K562 (cell line): ENCODE results near the gene PXDC1. TPM values are rescaled to one million over a fixed set of nuclear protein-coding genes. Genes with fewer than 3 reads are reported as not detected.
A peak's percentile ranks its signal among the peaks of the same experiment; 100 is the strongest.

Experiments
- ATAC-seq: fragments of 200-7000 bp; cut with Tn5 transposase; 3 replicates; pipeline ENCODE4 v1.9.1; 2020; ENCODE audit warnings: moderate library complexity
- BruUV-seq: library from RNA; stranded (reverse); fragments of 400-500 nt; replicated peaks from 2 replicates; lab custom pipeline; 2021; lab: Mats Ljungman, UMichigan
- CTCF ChIA-PET: fragments of 300-600 bp; formaldehyde crosslinking; extraction: SDS; loops from one replicate; lab custom pipeline; 2021; ENCODE audit warnings: low intra/inter-chr PET ratio; lab: Yijun Ruan, JAX
- POLR2A ChIA-PET: fragments of 300-600, 350-650 bp; sonication (Branson Sonifier 250); formaldehyde crosslinking; extraction: SDS; loops from one replicate; lab custom pipeline; 2021; ENCODE audit warnings: antibody characterized with exemption, inconsistent platforms; lab: Yijun Ruan, JAX
- DNase-seq, 4 experiments: peaks; one replicate each; pipeline versions ENCODE4 v3.0.0 to v3.0.0-alpha.2; 2011 to 2018; ENCODE audit warnings: low spot score in 3 of 4, mixed read lengths in 3 of 4; ENCODE audit errors: extremely low read depth in 1 of 4
- FAIRE-seq: peaks from 2 replicates; lab custom pipeline; 2011; peaks lifted over from hg19 to GRCh38; lab: Jason Lieb, UNC
- H2AFZ ChIP-seq: 2 replicates; pipeline ENCODE4 v1.6.0; 2011; ENCODE audit warnings: low read depth, low read length, control low read depth, inconsistent platforms
- H3K27ac ChIP-seq: fragments of 200-600 bp; 3 replicates; pipeline ENCODE4 v1.8.0; 2011; ENCODE audit warnings: low read depth, mild to moderate bottlenecking, control low read depth, inconsistent platforms, low read length, moderate library complexity, mixed read lengths; ENCODE audit errors: extremely low read depth
- H3K27me3 ChIP-seq, 2 experiments: fragments of 300-600 bp in 1 of 2; 2 replicates in 1 of 2; 3 replicates in 1 of 2; pipeline versions ENCODE4 v1.6.0 to v1.8.0; 2011; ENCODE audit warnings: inconsistent platforms in 2 of 2, low read length in 2 of 2, mild to moderate bottlenecking in 1 of 2, mixed read lengths in 1 of 2, moderate library complexity in 1 of 2; ENCODE audit not compliant: control insufficient read depth in 2 of 2, insufficient read depth in 2 of 2
- H3K36me3 ChIP-seq: fragments of 300-600 bp; 3 replicates; pipeline ENCODE4 v1.8.0; 2011; ENCODE audit warnings: mild to moderate bottlenecking, low read length, inconsistent platforms; ENCODE audit not compliant: control insufficient read depth, insufficient read depth
- H3K4me1 ChIP-seq, 2 experiments: fragments of 200-600 bp in 1 of 2; replicated peaks in 1 of 2; 2 replicates in 1 of 2; 3 replicates in 1 of 2; pipeline versions ENCODE4 v1.5.1 to v1.8.0; 2011; ENCODE audit warnings: inconsistent platforms in 2 of 2, low read length in 2 of 2, mild to moderate bottlenecking in 1 of 2, mixed read lengths in 1 of 2, moderate library complexity in 1 of 2; ENCODE audit not compliant: control insufficient read depth in 2 of 2, insufficient read depth in 2 of 2
- H3K4me2 ChIP-seq: 2 replicates; pipeline ENCODE4 v1.6.1; 2011; ENCODE audit warnings: low read length, control low read depth, inconsistent platforms, mixed read lengths; ENCODE audit not compliant: insufficient read depth
- H3K4me3 ChIP-seq: fragments of 200-600 bp; sonication (generic), shearing (Covaris generic); 2 replicates; pipeline ENCODE4 v1.5.1; 2016; ENCODE audit warnings: control low read depth, inconsistent platforms
- H3K79me2 ChIP-seq: fragments of 200-600 bp; 3 replicates; pipeline ENCODE4 v1.8.0; 2011; ENCODE audit warnings: low read length, inconsistent platforms; ENCODE audit not compliant: control insufficient read depth, insufficient read depth
- H3K9ac ChIP-seq, 2 experiments: 2 replicates each; pipeline versions ENCODE4 v1.6.0 to v1.6.1; 2011; ENCODE audit warnings: low read depth in 2 of 2, low read length in 2 of 2, control low read depth in 1 of 2, inconsistent platforms in 1 of 2, mild to moderate bottlenecking in 1 of 2, mixed read lengths in 1 of 2; ENCODE audit not compliant: insufficient read depth in 1 of 2
- H3K9me1 ChIP-seq: one replicate; pipeline ENCODE4 v1.6.0; 2011; ENCODE audit warnings: inconsistent platforms, mild to moderate bottlenecking, low read length, moderate library complexity; ENCODE audit not compliant: control insufficient read depth, insufficient read depth
- H3K9me3 ChIP-seq: replicated peaks from 2 replicates; pipeline ENCODE4 v1.5.1; 2011; ENCODE audit warnings: low read depth, low read length, inconsistent platforms; ENCODE audit not compliant: control insufficient read depth, insufficient read depth
- H4K20me1 ChIP-seq: replicated peaks from 2 replicates; pipeline ENCODE4 v1.6.1; 2011; ENCODE audit warnings: low read length, inconsistent platforms, mixed read lengths; ENCODE audit not compliant: control insufficient read depth, insufficient read depth
- CTCF ChIP-seq, 3 experiments: IDR thresholded peaks in 2 of 3; conservative IDR thresholded peaks in 1 of 3; 2 replicates each; pipeline ENCODE4 v1.5.1; 2011 to 2012; ENCODE audit warnings: low read length in 3 of 3, mild to moderate bottlenecking in 3 of 3, control low read depth in 2 of 3, improper control_type of control experiment in 1 of 3, inconsistent platforms in 1 of 3, low read depth in 1 of 3, mixed read lengths in 1 of 3, moderate library complexity in 1 of 3; ENCODE audit not compliant: insufficient read depth in 2 of 3
- CXXC5 ChIP-seq: fragments of 250-450 bp; sonication (Bioruptor Pico); IDR thresholded peaks from 2 replicates; pipeline ENCODE4 v1.8.0; 2022; ENCODE audit warnings: inconsistent platforms, mild to moderate bottlenecking, moderate library complexity
- MTF1 ChIP-seq: fragments of 250-450 bp; sonication (Bioruptor Pico); IDR thresholded peaks from 2 replicates; pipeline ENCODE4 v1.9.0; 2021; ENCODE audit warnings: moderate library complexity, mild to moderate bottlenecking, inconsistent platforms, borderline replicate concordance
- SRSF1 ChIP-seq: fragments of 200-400 bp; formaldehyde crosslinking; IDR thresholded peaks from 2 replicates; pipeline ENCODE4 v1.6.1; 2017; ENCODE audit warnings: mild to moderate bottlenecking, low read depth, low read length, moderate library complexity
- ZNF133 ChIP-seq: fragments of 250-450 bp; sonication (Bioruptor Pico); IDR thresholded peaks from 2 replicates; pipeline ENCODE4 v1.4.0; 2020; ENCODE audit warnings: mild to moderate bottlenecking
- WGBS: fragments of 100-300 bp; shearing (Covaris generic); methylation state at CpG from one replicate; pipeline ENCODE4 v1.1.6; 2016; ENCODE audit warnings: low coverage, mixed read lengths; ENCODE audit not compliant: insufficient coverage; ENCODE audit errors: missing lambda C conversion rate; 5-methylcytosine and 5-hydroxymethylcytosine counted together
- in situ Hi-C: fragments of 300-500 bp; cut with MboI; formaldehyde crosslinking; loops from 4 replicates; pipeline ENCODE4 v1.15.0; 2018; ENCODE audit warnings: inconsistent platforms, mixed read lengths
- intact Hi-C: fragments of 100-400 bp; cut with micrococcal nuclease; formaldehyde crosslinking; loops from 2 replicates; pipeline ENCODE4 v1.14.2; 2022
- polyA plus RNA-seq, 8 experiments: library from polyadenylated mRNA; depleted of rRNA in 4 of 8; stranded (reverse) in 5 of 8; unstranded in 3 of 8; fragments of >200 nt; fragmentation: Nextera tagmentation in 2 of 8; fragmentation: Illumina TruSeq in 1 of 8; extraction: Ambion mirVana in 2 of 8; extraction: Trizol in 1 of 8; gene quantifications; 2 replicates each; pipeline versions ENCODE4 v1.2.1 to v1.2.3, GENCODE V29; 2011 to 2014; ENCODE audit warnings: inconsistent platforms in 1 of 8, missing spikeins in 1 of 8
- total RNA-seq, 7 experiments: library from RNA; depleted of rRNA in 6 of 7; stranded (reverse); fragments of >200 nt in 6 of 7; fragmentation: Illumina TruSeq in 2 of 7; extraction: Trizol in 2 of 7; gene quantifications; 2 replicates each; pipeline versions ENCODE4 v1.2.1 to v1.2.3, GENCODE V29; 2011 to 2021; ENCODE audit warnings: low replicate concordance in 1 of 7
- TF ChIP-seq, protein P1 (sequence below): IDR thresholded peaks from 3 replicates; pipeline ENCODE4 v1.6.1; 2011; ENCODE audit warnings: borderline replicate concordance, mild to moderate bottlenecking, moderate library complexity; ENCODE audit not compliant: insufficient read length; ENCODE audit errors: extremely low read depth

Gene PXDC1
- total and polyA plus RNA-seq, 9 of the 15 experiments (the other 6 are each of a cell fraction or from before 2014, with no cell fraction given) = 0.09 to 0.33 (median 0.16) TPM; not detected in 5

DNA sequence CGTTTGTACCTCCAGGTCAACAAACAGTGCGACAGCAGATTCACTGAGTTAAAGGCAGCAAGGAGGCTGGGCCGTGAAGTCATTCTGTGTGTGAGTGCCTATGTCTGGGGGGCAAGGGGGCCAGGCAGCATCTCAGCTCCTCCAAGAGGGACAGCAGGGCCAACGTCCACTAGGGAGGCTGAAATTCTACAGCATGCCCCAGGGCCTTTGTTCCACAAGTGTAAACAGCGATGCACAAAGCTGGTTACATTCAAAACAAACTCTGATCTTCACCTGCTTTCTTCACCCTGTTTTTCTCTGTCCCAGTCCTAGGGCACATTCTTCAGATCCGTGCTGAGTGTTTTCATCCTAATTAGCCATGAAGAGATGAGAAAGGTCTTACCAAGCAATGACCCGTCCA is 41.1 kb downstream of the PXDC1 start:
- H3K79me2 ChIP-seq = no peaks in the 10 kb centered on the region
- 2% methylated on average over 7 of the region's 7 CpGs for WGBS
- H3K9ac ChIP-seq = no peak overlapping the region
- H2AFZ ChIP-seq = no peak overlapping the region
- H3K9me3 ChIP-seq = no peaks in the 10 kb centered on the region
- in situ Hi-C loops (no loop called here), intact Hi-C loops (no loop called here)
- ChIA-PET POLR2A (no interaction called here), CTCF (no interaction called here)
- ATAC-seq = no peak
- no peaks in the 10 kb centered on the region for H3K9me1 ChIP-seq
- no peak for DNase-seq
- peaks cover 28 to 54% of the 10 kb centered on the region in 2 experiments; a peak in 4 of 5 replicates for H3K27me3 ChIP-seq
- no peak overlapping the region for H3K4me2 ChIP-seq
- no peak for FAIRE-seq
- no peaks in the 10 kb centered on the region for H3K36me3 ChIP-seq
- no peak overlapping the region for H3K27ac ChIP-seq
- H3K4me1 ChIP-seq = no peaks in the 10 kb centered on the region
- BruUV-seq = no TSS peak
- TF ChIP-seq ZNF133 (no peak), CXXC5 (CRISPR knock-in tag) (no peak), SRSF1 (no peak), MTF1 (no peak), CTCF (IDR thresholded peaks at IDR 0.05 in 2 of 3, conservative IDR thresholded peaks at IDR 0.05 in 1 of 3; ENCODE audit: insufficient read depth in 2 of 3, low read depth in 1 of 3, low read length in 3 of 3) (0 out of 6 replicates have a peak, but pooled peaks of 1 of the 3 experiments have one; percentile 15)
- TF ChIP-seq, protein P1, sequence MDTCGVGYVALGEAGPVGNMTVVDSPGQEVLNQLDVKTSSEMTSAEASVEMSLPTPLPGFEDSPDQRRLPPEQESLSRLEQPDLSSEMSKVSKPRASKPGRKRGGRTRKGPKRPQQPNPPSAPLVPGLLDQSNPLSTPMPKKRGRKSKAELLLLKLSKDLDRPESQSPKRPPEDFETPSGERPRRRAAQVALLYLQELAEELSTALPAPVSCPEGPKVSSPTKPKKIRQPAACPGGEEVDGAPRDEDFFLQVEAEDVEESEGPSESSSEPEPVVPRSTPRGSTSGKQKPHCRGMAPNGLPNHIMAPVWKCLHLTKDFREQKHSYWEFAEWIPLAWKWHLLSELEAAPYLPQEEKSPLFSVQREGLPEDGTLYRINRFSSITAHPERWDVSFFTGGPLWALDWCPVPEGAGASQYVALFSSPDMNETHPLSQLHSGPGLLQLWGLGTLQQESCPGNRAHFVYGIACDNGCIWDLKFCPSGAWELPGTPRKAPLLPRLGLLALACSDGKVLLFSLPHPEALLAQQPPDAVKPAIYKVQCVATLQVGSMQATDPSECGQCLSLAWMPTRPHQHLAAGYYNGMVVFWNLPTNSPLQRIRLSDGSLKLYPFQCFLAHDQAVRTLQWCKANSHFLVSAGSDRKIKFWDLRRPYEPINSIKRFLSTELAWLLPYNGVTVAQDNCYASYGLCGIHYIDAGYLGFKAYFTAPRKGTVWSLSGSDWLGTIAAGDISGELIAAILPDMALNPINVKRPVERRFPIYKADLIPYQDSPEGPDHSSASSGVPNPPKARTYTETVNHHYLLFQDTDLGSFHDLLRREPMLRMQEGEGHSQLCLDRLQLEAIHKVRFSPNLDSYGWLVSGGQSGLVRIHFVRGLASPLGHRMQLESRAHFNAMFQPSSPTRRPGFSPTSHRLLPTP = no peak
- H4K20me1 ChIP-seq = 0 out of 2 replicates have a peak, but pooled peaks cover 4% of the 10 kb centered on the region
- H3K4me3 ChIP-seq = no peak overlapping the region
